ENCODE measurements around the gene SHFL.

The SHFL gene

DNA sequence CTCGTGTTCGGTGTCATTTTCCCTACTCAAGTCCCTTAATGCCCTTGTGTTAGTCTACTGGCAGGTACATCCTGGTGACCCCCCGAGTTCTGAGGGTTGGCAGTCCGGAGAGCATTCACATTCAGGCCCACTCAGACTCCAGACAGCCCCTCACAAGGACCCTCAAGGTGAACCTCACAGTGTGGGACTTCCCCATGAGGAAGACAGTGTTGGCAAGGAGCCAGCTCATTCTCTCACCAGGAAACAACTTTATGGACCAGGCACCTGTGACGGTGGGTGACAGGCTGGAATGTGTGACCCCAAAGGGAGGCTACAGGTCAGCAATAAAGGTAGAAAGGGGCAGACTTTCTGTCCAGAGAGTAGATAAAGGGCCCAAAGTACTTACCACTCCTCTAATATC, 48.3 kb upstream of the SHFL start:
- POLR2A ChIA-PET, result no interaction called here
- H3K9me3 ChIP-seq (ENCODE audit: control insufficient read depth, insufficient read depth, low read depth, low read length), result no peaks in the 10 kb centered on the region
- H3K36me3 ChIP-seq (ENCODE audit: control insufficient read depth in 2 of 2, insufficient read depth in 1 of 2, low read length in 2 of 2), result no peaks in the 10 kb centered on the region
- no peak overlapping the region for H3K4me3 ChIP-seq (ENCODE audit: low read depth, low read length)
- CTCF ChIA-PET, result interaction anchor here (2.3 kb wide), 1 partner anchor 10 kb away, joined by 11 read pairs; no protein-coding TSS in a partner anchor
- no peak overlapping the region for H3K27ac ChIP-seq (ENCODE audit: extremely low read depth, low read depth, low read length)
- no peaks in the 10 kb centered on the region for H3K4me1 ChIP-seq (ENCODE audit: control insufficient read depth, insufficient read depth, low read length)
- TF ChIP-seq GLI2 (tag by site-specific recombination; IDR thresholded peaks at IDR 0.05; ENCODE audit: borderline replicate concordance, low read depth) (no peak), ZBTB48 (tag by site-specific recombination; IDR thresholded peaks at IDR 0.05) (0 out of 2 replicates have a peak, but pooled peaks have one; percentile 13)

DNA sequence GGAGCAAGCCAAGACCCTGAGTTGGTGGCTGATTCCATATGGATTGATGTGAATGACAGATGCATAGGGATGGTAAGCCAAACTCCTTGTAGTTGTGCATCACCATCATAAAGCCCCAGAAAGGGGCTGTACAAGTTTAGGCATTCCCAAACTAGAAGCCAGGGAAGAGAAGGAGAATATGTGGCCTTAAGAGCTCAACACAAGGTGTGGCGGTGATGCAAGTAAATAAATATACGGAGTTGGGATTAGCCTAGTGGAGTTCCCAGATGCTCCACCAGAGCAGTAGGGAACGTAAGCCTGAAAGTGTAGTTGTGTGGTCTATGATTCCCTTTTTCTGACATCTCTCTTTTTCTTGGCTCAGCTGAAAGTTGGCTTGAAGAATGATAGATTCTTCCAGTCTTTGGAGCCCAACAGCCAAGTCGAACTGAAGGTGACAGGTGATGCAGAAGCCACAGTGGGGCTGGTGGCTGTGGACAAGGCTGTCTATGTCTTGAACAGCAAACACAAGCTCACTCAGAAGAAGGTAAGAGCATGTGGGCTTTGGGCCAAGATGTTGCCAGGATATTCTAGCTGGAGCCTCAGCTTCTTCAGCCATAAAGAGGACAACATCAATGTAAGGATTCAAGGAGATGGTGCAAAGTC, 42.7 kb upstream of the SHFL start:
- Histone ChIP-seq H3K9me3 (ENCODE audit: control insufficient read depth, insufficient read depth, low read depth, low read length) (no peaks in the 10 kb centered on the region), H3K4me3 (ENCODE audit: low read depth, low read length) (no peak overlapping the region), H3K27ac (ENCODE audit: extremely low read depth, low read depth, low read length) (no peak overlapping the region), H3K4me1 (ENCODE audit: control insufficient read depth, insufficient read depth, low read length) (no peaks in the 10 kb centered on the region), H3K36me3 (ENCODE audit: control insufficient read depth in 2 of 2, insufficient read depth in 1 of 2, low read length in 2 of 2) (no peaks in the 10 kb centered on the region)
- CTCF ChIA-PET, result interaction anchor here (1.5 kb wide), 1 partner anchor 16 kb away, joined by 5 read pairs; no protein-coding TSS in a partner anchor
- POLR2A ChIA-PET, result no interaction called here
- TF ChIP-seq ZNF394 (tag by site-specific recombination; IDR thresholded peaks at IDR 0.05; ENCODE audit: borderline replicate concordance) (peak; percentile 50; the same call in 1 of the 2 replicates), ZNF311 (tag by site-specific recombination; IDR thresholded peaks at IDR 0.05; ENCODE audit: borderline replicate concordance) (peak; percentile 99), SETDB1 (IDR thresholded peaks at IDR 0.05; ENCODE audit: insufficient read length, low read length) (peak; percentile 95), ZNF571 (tag by site-specific recombination; IDR thresholded peaks at IDR 0.05) (no peak), ZNF560 (tag by site-specific recombination; IDR thresholded peaks at IDR 0.05; ENCODE audit: borderline replicate concordance) (peak; percentile 9; the same call in 1 of the 2 replicates), ZNF248 (tag by site-specific recombination; IDR thresholded peaks at IDR 0.05) (0 out of 2 replicates have a peak, but pooled peaks have one; percentile 65), ZNF211 (tag by site-specific recombination; IDR thresholded peaks at IDR 0.05; ENCODE audit: low read depth) (0 out of 2 replicates have a peak, but pooled peaks have one; percentile 26), ZNF558 (tag by site-specific recombination; IDR thresholded peaks at IDR 0.05) (peak; percentile 81), ZNF514 (tag by site-specific recombination; IDR thresholded peaks at IDR 0.05) (0 out of 2 replicates have a peak, but pooled peaks have one; percentile 17), TRIM28 (IDR thresholded peaks at IDR 0.05; ENCODE audit: borderline replicate concordance, low read length) (peak; percentile 99; the same call in 1 of the 2 replicates), ZNF133 (tag by site-specific recombination; IDR thresholded peaks at IDR 0.05) (peak; percentile 20; the same call in 1 of the 2 replicates), ZNF184 (tag by site-specific recombination; IDR thresholded peaks at IDR 0.05) (peak; percentile 53; the same call in 1 of the 2 replicates), KLF9 (tag by site-specific recombination; IDR thresholded peaks at IDR 0.05; ENCODE audit: low read depth) (no peak), ZNF621 (tag by site-specific recombination; IDR thresholded peaks at IDR 0.05) (peak; percentile 52; the same call in 1 of the 2 replicates), ZNF169 (tag by site-specific recombination; IDR thresholded peaks at IDR 0.05) (peak; percentile 93), ZNF112 (tag by site-specific recombination; IDR thresholded peaks at IDR 0.05) (0 out of 2 replicates have a peak, but pooled peaks have one; percentile 63), ZNF626 (tag by site-specific recombination; IDR thresholded peaks at IDR 0.05) (peak; percentile 94), ZNF404 (tag by site-specific recombination; IDR thresholded peaks at IDR 0.05) (no peak), ZNF202 (tag by site-specific recombination; IDR thresholded peaks at IDR 0.05; ENCODE audit: borderline replicate concordance) (no peak), ZNF416 (tag by site-specific recombination; IDR thresholded peaks at IDR 0.05) (0 out of 2 replicates have a peak, but pooled peaks have one; percentile 61), ZNF707 (tag by site-specific recombination; IDR thresholded peaks at IDR 0.05) (peak; percentile 17; the same call in 1 of the 2 replicates)
- TF ChIP-seq, protein P1, sequence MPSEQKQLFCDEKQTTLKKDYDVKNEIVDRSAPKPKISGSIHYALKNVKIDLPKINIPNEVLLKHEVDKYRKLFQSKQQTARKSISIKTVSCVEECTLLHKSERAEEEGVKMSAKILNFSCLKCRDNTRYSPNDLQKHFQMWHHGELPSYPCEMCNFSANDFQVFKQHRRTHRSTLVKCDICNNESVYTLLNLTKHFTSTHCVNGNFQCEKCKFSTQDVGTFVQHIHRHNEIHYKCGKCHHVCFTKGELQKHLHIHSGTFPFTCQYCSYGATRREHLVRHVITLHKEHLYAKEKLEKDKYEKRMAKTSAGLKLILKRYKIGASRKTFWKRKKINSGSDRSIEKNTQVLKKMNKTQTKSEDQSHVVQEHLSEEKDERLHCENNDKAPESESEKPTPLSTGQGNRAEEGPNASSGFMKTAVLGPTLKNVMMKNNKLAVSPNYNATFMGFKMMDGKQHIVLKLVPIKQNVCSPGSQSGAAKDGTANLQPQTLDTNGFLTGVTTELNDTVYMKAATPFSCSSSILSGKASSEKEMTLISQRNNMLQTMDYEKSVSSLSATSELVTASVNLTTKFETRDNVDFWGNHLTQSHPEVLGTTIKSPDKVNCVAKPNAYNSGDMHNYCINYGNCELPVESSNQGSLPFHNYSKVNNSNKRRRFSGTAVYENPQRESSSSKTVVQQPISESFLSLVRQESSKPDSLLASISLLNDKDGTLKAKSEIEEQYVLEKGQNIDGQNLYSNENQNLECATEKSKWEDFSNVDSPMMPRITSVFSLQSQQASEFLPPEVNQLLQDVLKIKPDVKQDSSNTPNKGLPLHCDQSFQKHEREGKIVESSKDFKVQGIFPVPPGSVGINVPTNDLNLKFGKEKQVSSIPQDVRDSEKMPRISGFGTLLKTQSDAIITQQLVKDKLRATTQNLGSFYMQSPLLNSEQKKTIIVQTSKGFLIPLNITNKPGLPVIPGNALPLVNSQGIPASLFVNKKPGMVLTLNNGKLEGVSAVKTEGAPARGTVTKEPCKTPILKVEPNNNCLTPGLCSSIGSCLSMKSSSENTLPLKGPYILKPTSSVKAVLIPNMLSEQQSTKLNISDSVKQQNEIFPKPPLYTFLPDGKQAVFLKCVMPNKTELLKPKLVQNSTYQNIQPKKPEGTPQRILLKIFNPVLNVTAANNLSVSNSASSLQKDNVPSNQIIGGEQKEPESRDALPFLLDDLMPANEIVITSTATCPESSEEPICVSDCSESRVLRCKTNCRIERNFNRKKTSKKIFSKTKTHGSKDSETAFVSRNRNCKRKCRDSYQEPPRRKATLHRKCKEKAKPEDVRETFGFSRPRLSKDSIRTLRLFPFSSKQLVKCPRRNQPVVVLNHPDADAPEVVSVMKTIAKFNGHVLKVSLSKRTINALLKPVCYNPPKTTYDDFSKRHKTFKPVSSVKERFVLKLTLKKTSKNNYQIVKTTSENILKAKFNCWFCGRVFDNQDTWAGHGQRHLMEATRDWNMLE (tag by site-specific recombination; conservative IDR thresholded peaks at IDR 0.05; ENCODE audit: low read depth), result peak; percentile 66
- TF ChIP-seq, protein P2, sequence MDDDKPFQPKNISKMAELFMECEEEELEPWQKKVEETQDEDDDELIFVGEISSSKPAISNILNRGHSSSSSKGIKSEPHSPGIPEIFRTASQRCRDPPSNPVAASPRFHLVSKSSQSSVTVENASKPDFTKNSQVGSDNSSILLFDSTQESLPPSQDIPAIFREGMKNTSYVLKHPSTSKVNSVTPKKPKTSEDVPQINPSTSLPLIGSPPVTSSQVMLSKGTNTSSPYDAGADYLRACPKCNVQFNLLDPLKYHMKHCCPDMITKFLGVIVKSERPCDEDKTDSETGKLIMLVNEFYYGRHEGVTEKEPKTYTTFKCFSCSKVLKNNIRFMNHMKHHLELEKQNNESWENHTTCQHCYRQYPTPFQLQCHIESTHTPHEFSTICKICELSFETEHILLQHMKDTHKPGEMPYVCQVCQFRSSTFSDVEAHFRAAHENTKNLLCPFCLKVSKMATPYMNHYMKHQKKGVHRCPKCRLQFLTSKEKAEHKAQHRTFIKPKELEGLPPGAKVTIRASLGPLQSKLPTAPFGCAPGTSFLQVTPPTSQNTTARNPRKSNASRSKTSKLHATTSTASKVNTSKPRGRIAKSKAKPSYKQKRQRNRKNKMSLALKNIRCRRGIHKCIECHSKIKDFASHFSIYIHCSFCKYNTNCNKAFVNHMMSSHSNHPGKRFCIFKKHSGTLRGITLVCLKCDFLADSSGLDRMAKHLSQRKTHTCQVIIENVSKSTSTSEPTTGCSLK (tag by site-specific recombination; IDR thresholded peaks at IDR 0.05), result peak; percentile 99

Data from HEK293 (cell line).